Loucy (cell line): ENCODE data around the gene SLC22A4.

Experiments used
- H2AFZ ChIP-seq: fragments of 200-600 bp; sonication (generic); 2 replicates; pipeline ENCODE4 v1.6.0; 2016; ENCODE audit warnings: antibody characterized with exemption, mild to moderate bottlenecking, low read length, moderate library complexity
- H3F3A ChIP-seq: fragments of 200-600 bp; 2 replicates; pipeline ENCODE4 v1.6.0; 2016; ENCODE audit warnings: antibody characterized with exemption, low read depth, mild to moderate bottlenecking
- H3K27me3 ChIP-seq: fragments of 200-600 bp; sonication (generic); 2 replicates; pipeline ENCODE4 v1.6.1; 2014; ENCODE audit warnings: low read length, mild to moderate bottlenecking; ENCODE audit not compliant: insufficient read depth, poor library complexity, severe bottlenecking
- H3K36me3 ChIP-seq: fragments of 200-600 bp; sonication (generic); 2 replicates; pipeline ENCODE4 v1.6.1; 2016; ENCODE audit warnings: low read length; ENCODE audit not compliant: insufficient read depth
- H3K4me1 ChIP-seq: fragments of 200-600 bp; sonication (generic); 2 replicates; pipeline ENCODE4 v1.5.1; 2014; ENCODE audit warnings: low read length, mild to moderate bottlenecking; ENCODE audit not compliant: insufficient read depth, poor library complexity, severe bottlenecking
- H3K4me2 ChIP-seq: fragments of 200-600 bp; sonication (generic); 2 replicates; pipeline ENCODE4 v1.6.0; 2014; ENCODE audit warnings: antibody characterized with exemption, low read length, low read depth, mild to moderate bottlenecking; ENCODE audit not compliant: poor library complexity, severe bottlenecking
- H3K4me3 ChIP-seq: fragments of 200-600 bp; sonication (generic); 2 replicates; pipeline ENCODE4 v1.5.1; 2014; ENCODE audit warnings: low read length, mild to moderate bottlenecking, mixed read lengths; ENCODE audit not compliant: poor library complexity, severe bottlenecking
- H3K79me2 ChIP-seq: fragments of 200-600 bp; sonication (generic); 2 replicates; pipeline ENCODE4 v1.6.1; 2014; ENCODE audit warnings: low read length; ENCODE audit not compliant: insufficient read depth
- H3K9ac ChIP-seq: fragments of 200-600 bp; sonication (generic); 2 replicates; pipeline ENCODE4 v1.6.0; 2014; ENCODE audit warnings: mild to moderate bottlenecking, low read depth, low read length, moderate library complexity; ENCODE audit not compliant: poor library complexity, severe bottlenecking
- H3K9me2 ChIP-seq: fragments of 200-600 bp; sonication (generic); replicated peaks from 2 replicates; pipeline ENCODE4 v1.6.1; 2016; ENCODE audit warnings: low read depth, low read length, mixed read lengths
- H3K9me3 ChIP-seq: fragments of 200-600 bp; sonication (generic); 2 replicates; pipeline ENCODE4 v1.6.1; 2014; ENCODE audit warnings: mild to moderate bottlenecking, antibody characterized with exemption, low read length, low read depth; ENCODE audit not compliant: insufficient read depth
- H4K20me1 ChIP-seq: fragments of 200-600 bp; sonication (generic); 2 replicates; pipeline ENCODE4 v1.6.0; 2014; ENCODE audit warnings: antibody characterized with exemption, low read length, mild to moderate bottlenecking; ENCODE audit not compliant: insufficient read depth, poor library complexity, severe bottlenecking
- CTCF ChIP-seq: fragments of 200-600 bp; sonication (generic); conservative IDR thresholded peaks from 2 replicates; pipeline ENCODE4 v1.5.1; 2014; ENCODE audit warnings: mild to moderate bottlenecking, antibody characterized with exemption, low read length
- EZH2phosphoT487 ChIP-seq: fragments of 200-600 bp; IDR thresholded peaks from 2 replicates; pipeline ENCODE4 v1.6.1; 2018; ENCODE audit warnings: antibody characterized with exemption, mild to moderate bottlenecking, moderate library complexity, borderline replicate concordance

The SLC22A4 gene

GRCh38 chr5:132376694-132377641 is 82.8 kb downstream of the SLC22A4 start:
- Histone ChIP-seq H3K79me2 (no peaks in the 10 kb centered on the region), H3F3A (no peaks in the 10 kb centered on the region), H3K4me3 (no peak overlapping the region), H3K4me1 (no peaks in the 10 kb centered on the region), H2AFZ (no peak overlapping the region), H3K9ac (no peak overlapping the region), H4K20me1 (no peaks in the 10 kb centered on the region), H3K27me3 (no peaks in the 10 kb centered on the region), H3K4me2 (no peak overlapping the region), H3K9me2 (no peaks in the 10 kb centered on the region), H3K9me3 (no peaks in the 10 kb centered on the region), H3K36me3 (no peaks in the 10 kb centered on the region)
- no peak for TF ChIP-seq EZH2phosphoT487
- no peak for TF ChIP-seq CTCF

- H3K4me3 ChIP-seq, result no peak overlapping the region
- H3K4me2 ChIP-seq, result no peak overlapping the region
- H4K20me1 ChIP-seq, result no peaks in the 10 kb centered on the region
- H3K27me3 ChIP-seq, result no peaks in the 10 kb centered on the region
- no peaks in the 10 kb centered on the region for H3K9me3 ChIP-seq
- H3K36me3 ChIP-seq, result no peaks in the 10 kb centered on the region
- no peaks in the 10 kb centered on the region for H3K4me1 ChIP-seq
- TF ChIP-seq EZH2phosphoT487 (no peak), CTCF (no peak)
- no peaks in the 10 kb centered on the region for H3K9me2 ChIP-seq
- H2AFZ ChIP-seq, result no peak overlapping the region
- H3K79me2 ChIP-seq, result no peaks in the 10 kb centered on the region
- no peak overlapping the region for H3K9ac ChIP-seq
- no peaks in the 10 kb centered on the region for H3F3A ChIP-seq
Observed at GRCh38 chr5:132377738-132378137, 83.5 kb downstream of the SLC22A4 start.

- no peak overlapping the region for H2AFZ ChIP-seq
- H3K4me2 ChIP-seq, result no peak overlapping the region
- no peak overlapping the region for H3K9ac ChIP-seq
- no peaks in the 10 kb centered on the region for H3F3A ChIP-seq
- no peaks in the 10 kb centered on the region for H4K20me1 ChIP-seq
- no peaks in the 10 kb centered on the region for H3K9me3 ChIP-seq
- H3K79me2 ChIP-seq, result no peaks in the 10 kb centered on the region
- H3K9me2 ChIP-seq, result no peaks in the 10 kb centered on the region
- H3K4me1 ChIP-seq, result no peaks in the 10 kb centered on the region
- H3K4me3 ChIP-seq, result no peak overlapping the region
- no peaks in the 10 kb centered on the region for H3K36me3 ChIP-seq
- H3K27me3 ChIP-seq, result no peaks in the 10 kb centered on the region
- TF ChIP-seq EZH2phosphoT487 (no peak), CTCF (no peak)
Observed at GRCh38 chr5:132378580-132378979, 84.4 kb downstream of the SLC22A4 start.
